NCI-H2081 treated with DMSO at 0.1 percent for 48 hours (cell line): Measurements from ENCODE around the gene GJA3.

Experiments
- DNase-seq: peaks from one replicate; lab custom pipeline; 2025; lab: John Stamatoyannopoulos, UW

Gene GJA3

DNA sequence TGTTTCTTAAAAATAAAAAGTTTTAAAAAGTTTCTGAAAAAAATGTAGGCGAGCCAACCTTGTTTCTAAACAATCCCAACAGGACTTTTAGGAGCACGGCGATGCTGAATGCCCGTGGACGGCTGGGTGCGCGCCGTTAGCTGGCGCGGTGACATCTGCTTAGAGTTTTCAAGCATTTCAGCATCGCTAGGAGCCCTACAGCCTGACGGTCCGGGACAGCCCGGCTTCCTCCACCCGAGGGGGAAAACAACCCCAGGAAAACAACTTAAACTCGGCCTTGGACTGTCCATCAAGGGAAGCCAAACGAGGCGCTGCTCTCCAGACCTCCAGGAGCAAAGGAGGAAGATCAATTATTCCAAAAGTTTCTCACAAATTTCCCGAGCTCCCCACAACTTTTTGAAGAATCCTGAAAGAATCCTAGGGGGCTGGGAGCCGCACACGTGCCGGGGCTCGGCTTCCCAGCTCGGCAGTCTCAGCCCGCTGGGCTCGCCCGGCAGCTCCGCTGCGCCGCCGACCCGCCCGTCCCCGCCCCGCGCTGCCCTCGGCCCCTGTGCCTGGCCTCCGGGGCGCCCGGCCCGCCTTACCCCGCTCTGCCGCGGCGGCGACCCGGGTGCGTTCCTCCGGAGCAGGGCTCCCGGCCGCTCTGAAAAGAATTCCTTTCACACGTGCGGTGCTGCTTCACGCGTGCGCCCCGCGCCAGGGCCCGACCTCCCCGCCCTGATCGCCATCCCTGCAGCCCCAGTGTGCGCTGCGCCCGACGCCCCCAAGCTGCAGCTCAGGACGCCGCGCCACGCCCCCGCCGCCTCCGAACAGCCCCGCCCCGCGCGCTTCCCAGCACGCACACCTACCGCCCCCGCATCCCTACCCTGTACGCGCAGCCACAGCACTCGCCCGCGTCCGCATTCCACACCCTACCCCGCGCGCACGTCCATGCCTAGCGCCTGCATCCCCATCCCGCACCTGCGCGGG lies at the start of gene GJA3:
TSS of gene GJA3 (minus strand) at position 747 of the 969 bp plus-strand sequence. CDS start 17,764 bp downstream, outside the sequence.
- no peak for DNase-seq

DNA sequence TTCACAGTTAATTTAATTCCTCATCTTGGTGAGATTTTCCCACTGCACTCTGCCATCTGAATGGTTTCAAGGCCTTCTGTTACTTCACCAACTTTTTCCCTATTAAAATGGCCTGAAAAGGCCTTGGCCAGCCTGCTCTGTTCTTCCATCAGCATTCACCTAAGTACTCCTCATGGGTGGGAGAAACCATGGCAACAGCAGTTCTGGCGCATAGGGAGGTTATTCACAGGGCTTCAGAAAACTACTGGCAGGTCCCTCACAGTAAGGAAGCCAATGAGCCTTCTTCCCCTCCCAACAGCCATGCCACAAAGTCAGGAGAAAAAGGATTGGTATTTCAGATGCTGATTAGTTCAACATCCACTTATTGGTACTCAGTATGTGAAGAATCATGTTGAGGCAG lies 49.1 kb upstream of the GJA3 start:
- DNase-seq: no peak

DNA sequence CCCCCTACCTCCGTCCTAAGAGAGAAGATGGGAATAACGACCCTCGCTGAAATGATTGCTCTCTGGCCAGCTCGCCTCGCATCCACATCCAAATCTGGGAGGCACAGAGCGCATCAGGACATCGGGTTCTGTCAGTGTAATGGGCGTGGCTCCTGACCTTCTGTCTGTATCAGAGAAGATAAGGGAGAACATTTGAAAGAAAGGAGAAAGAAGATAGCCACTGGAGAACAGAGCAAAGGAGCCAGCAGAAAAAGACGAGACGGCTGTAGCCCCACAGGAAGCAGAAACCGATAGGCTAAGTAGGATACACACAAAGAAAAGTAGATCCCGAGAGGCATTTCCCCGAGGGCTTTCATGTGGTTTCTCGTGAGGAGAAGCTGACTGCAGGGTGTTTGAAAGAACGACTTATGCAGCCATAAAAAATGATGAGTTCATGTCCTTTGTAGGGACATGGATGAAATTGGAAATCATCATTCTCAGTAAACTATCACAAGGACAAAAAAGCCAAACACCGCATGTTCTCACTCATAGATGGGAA lies 45.9 kb upstream of the GJA3 start:
- DNase-seq: no peak

DNA sequence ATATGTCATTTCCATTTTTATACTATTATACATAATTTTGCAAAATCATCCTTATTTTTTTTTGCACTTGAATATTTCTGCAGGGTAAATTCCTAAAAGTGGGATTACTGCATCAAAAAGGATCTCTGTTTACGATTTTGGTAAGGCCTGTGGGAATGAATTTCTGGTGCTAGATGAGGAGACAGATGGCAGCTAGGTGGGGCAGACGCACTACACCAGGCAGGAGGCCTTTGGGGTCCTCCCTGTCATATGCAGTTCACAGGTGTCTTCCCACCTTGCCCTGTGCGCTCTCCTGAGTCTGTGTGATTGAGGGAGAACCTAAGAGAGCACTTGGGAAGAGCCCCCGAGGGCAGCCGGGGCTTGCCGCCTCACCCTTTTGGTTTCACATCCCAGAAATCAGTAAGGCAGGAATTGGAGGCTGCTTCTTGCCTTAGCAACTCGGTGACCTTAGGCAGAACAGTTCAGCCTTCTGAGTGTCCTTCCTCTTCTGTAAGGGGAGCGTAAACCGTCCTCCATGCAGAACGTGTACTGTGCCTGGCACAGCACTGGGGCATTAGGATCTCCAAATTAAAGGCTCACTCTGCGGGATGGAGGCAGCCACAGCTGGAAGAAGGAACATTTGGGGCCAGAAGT lies 45.3 kb upstream of the GJA3 start:
- DNase-seq: no peak

DNA sequence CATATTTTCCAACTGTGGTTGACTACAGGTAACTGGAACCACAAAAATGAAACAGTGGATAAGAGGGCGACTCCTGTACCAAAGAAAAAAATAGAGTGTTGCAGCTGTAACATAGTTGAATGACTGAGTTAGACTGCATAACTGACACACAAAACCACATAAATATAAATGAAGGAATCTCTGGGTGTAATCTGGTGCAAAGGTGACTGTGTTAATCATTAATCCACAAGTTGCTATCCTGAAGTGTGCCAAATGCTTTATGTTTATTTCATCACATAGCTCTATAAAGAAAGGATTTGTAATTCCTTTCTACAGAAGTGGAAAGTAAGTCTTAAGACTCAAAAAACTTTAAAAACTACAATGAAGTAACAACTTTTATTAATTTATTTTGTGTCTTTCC lies 37.9 kb upstream of the GJA3 start:
- no peak for DNase-seq

DNA sequence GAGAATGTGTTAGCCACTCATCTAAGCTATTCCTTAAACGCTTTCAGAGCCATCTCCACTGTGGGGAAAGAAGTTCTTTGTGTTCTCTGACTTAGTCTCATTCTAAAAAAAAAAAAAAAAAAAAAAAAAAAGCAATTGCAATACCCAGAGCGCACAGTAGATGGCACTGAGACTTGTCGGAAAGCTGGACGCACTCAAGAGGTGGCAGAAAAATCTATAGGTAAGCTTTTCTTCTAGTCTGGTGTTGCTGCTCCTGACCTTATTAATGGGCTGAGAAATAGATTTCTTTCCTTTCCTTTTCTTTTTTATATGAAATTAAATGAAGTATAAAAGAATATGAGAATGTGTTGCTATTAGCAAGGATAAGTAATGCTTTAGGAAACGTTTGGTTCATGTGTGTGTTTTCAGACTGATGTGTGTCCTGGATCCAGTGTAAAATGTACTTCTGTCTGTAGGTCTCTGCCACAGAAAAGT lies 36.5 kb upstream of the GJA3 start:
- no peak for DNase-seq

DNA sequence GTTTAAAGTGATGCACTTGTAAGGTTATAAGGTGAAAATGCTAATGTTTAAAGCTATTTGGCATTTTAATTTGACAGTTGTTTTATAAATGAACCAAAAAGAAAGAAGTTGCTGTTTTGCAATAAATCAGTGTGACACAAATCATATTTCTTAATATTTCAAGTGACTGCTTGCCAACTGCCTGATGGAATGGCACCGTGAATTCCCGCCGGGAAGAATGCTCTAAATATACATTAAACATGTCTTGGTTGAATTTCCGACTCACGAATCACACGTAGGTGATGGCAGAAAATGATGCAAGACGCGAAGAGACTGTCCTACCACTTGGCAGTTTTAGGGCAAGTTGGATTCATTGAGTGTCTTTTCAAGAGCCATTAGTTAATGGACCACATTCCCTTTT lies 34.9 kb upstream of the GJA3 start:
- no peak for DNase-seq

DNA sequence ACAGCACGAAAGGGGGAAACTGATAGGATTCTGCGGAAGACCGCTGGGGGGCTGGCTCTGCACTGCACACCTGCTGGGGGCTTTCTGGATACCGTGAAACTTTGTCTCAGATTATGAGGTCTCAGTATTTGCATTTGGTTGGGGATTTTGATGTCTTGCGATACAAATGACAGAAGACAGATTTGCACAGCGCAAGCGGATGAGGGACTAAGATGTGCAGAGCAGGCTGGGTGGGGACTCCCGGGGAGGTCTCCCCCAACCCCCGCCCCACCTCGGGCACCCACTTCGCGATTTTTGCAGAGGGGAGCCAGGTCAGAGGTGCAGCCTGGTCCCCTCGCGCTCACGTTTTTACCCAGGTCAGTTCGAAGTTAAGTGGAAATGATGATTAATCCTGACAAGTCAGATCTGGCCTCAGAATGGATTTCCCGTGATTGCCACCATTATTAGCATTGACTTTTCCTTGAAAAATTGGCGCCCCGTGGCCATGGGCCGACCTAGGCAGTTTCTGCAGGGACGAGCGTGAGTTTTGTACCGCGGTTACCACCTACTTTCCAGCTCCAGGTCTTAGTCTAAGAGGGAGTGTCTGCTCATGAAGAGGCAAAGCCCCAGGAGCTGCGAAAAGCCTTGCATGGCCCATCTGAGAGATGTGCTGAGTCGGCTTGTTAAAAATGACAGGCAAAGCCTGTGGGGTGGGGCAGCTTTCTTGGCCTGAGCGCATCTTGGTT lies 33.2 kb upstream of the GJA3 start:
- DNase-seq: no peak

DNA sequence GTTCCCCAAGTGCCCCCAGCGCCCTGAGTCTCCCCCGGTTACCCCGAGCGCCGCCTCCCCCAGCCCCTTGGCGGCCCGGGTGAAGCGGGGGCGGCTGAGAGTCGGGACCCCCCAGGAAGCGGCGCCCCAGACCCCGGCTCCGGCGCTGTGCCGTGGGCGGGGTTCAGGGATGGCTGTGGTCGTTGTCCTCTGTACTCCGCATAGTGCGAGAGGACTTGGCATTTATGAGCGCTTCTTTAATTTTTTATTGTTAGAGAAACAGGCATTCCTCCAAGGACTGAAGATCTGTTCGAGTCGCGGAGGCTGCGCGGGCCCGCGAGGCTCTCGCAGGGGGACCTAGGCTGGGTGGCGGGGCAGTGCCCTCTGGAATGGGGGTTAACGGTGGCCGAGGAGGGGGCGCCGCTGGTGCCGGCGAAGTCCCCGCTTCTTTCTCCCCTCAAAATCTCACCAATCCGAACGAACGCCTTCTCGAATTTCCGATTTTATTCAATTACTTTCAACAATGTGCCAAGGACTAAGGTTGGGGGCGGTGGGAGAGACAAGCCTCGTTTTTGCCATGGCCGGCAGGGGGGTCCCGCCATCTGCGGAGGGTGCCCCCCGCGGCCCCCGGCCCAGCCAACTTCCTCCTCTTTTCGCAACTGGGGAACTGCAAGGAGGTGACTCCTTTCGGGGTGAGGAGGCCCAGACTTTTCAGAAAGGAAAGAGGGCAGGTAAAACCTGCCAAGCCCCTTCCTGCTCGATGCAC lies 32.5 kb upstream of the GJA3 start:
- DNase-seq: no peak

DNA sequence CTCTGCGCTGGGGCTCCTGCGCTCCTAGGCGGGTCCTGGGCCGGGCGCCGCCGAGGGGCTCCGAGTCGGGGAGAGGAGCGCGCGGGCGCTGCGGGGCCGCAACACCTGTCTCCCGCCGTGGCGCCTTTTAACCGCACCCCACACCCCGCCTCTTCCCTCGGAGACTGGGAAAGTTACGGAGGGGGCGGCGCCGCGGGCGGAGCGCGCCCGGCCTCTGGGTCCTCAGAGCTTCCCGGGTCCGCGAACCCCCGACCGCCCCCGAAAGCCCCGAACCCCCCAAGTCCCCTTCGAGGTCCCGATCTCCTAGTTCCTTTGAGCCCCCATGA lies 31.9 kb upstream of the GJA3 start, which contains the start of gene GJB2:
TSS of gene GJB2 (minus strand) at position 103 of the 326 bp plus-strand sequence. CDS start 3,357 bp downstream, outside the sequence.
- DNase-seq: no peak

DNA sequence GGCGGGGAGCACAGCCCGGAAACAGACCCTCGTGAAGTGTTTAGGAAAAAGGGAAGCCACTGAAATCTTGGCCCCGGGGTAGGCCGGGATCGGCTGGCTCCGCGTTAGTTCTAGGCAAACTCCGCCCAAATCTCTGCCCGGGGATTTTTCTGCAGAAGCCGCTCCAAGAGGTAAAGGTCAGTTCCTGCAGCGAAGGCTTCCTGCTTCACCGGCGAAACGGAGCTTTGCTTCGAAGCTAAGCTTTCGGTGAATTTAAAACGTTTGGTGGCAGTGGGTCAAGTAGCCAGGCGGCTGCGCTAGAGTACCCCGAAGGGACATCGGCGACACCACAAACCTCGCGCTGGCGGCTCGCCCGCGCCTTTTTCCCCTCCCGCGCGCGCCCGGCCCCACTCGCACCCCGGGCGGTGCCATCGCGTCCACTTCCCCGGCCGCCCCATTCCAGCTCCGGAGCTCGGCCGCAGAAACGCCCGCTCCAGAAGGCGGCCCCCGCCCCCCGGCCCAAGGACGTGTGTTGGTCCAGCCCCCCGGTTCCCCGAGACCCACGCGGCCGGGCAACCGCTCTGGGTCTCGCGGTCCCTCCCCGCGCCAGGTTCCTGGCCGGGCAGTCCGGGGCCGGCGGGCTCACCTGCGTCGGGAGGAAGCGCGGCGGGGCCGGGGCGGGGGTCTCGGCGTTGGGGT lies 31.4 kb upstream of the GJA3 start:
- DNase-seq: no peak

DNA sequence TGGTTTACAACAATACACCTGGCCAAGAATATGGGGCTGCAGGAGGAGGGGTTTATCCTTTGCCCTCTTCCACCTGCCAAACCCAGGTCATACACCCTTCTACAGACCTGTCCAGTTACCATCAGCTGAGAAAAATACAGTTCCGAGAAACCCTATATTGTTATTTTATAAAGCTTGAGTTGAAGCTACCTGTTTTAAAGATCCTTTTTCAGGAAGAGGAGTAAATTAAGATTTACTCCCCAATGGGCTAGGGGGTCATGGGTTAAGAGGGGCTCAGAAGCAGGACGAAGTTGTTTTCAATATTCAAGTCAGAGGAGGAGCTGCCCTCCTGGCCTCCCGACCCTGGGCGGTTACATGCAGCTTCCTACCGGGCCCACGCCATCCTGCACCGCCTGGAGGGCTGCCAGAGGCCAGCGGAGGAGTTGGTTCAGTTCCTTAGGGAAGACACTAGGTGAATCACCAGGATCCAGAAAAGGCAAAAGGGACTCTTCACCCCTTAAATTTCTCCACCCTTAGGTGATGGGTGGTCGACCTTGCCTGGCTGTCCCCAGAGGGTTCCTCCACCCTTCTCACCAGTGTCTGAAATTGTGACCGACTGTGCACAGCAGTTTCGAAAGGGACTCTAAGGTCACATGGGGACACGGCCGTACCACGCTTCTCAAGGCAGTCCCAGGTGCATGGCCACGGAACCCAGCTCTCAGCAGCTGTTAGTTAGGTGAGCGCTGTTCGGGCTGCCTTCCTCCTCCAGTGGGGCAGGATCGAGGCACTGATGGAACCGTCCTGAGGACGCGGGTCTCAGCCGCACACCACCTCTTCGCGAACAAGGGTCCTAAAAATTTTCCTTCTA lies 30.7 kb upstream of the GJA3 start:
- no peak for DNase-seq

DNA sequence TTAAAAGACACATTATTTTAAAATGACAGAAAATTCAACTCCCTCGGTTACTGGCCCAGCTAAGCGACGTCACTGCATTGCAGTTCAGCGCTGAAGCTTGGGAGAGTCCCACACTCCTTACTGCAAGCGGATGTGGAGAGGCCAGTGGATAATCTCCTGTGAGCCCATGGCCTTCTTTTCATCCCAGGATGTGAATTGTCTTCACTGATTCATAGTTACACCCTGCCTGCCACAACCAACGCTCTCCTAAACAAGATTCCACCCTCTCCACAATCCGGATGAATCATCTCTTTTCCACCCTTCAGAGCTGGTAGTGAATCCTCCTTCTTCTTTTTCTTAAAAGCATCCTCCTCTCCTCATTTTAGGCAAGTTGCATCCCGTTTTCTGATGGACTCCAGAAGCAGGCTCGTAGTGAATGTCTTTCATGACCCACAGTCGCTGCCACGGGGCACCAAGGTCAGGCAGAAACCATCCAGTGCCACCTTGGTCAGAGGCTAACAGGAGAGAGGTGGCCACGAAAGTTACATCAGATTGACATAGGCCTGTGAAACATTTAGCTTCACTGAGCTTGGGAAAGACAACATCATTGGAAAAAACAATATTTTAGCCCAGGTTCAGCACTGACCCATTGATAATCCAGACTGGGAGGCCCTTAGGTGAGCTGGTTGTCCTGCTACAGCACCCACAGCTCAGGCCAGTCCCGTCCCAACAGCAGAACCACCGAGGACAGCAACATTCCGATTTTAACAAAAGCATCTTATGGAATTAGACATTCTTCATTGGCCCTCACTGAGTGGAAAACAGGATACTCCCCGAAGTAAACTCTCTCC lies 29.8 kb upstream of the GJA3 start:
- no peak for DNase-seq

DNA sequence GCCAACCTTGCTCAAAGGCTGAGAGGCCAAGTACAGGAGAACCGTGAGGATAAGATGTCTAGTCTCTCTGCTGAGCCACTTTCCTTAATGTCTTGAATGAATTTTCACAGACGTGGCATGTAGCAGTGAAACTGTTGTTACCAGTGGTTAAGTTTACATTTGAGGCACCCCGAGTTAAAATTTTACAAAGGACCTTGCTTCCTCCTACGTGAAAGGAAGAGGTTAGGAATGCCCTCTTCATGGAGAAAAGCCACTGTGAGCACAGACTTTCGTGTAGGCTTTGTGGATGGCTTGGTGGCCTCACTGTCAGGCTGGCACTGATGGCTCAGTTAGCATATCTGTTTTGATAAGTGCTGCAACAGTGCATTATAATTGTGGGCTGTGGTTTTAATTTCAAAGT lies 29.2 kb upstream of the GJA3 start:
- no peak for DNase-seq

DNA sequence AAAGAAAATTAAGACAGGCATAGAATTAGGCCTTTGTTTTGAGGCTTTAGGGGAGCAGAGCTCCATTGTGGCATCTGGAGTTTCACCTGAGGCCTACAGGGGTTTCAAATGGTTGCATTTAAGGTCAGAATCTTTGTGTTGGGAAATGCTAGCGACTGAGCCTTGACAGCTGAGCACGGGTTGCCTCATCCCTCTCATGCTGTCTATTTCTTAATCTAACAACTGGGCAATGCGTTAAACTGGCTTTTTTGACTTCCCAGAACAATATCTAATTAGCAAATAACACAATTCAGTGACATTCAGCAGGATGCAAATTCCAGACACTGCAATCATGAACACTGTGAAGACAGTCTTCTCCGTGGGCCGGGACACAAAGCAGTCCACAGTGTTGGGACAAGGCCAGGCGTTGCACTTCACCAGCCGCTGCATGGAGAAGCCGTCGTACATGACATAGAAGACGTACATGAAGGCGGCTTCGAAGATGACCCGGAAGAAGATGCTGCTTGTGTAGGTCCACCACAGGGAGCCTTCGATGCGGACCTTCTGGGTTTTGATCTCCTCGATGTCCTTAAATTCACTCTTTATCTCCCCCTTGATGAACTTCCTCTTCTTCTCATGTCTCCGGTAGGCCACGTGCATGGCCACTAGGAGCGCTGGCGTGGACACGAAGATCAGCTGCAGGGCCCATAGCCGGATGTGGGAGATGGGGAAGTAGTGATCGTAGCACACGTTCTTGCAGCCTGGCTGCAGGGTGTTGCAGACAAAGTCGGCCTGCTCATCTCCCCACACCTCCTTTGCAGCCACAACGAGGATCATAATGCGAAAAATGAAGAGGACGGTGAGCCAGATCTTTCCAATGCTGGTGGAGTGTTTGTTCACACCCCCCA lies 28.1 kb upstream of the GJA3 start:
- DNase-seq: no peak

DNA sequence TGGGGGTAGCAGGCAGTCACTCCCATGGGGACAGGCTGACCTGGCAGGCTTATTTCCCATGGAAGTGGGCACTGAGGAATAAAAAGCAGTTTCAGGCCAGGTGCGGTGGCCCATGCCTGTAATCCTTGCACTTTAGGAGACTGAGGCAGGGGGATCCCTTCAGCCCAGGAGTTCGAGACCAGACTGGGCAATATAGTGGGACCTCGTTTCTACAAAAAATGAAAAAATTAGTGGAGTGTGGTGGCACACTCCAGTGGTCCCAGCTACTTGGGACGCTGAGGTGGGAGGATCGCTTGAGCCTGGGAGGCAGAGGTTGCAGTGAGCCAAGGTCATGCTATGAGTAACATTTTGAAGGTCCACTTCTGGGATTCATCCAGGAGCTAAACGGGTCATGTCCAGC lies 25.9 kb upstream of the GJA3 start:
- DNase-seq: no peak

DNA sequence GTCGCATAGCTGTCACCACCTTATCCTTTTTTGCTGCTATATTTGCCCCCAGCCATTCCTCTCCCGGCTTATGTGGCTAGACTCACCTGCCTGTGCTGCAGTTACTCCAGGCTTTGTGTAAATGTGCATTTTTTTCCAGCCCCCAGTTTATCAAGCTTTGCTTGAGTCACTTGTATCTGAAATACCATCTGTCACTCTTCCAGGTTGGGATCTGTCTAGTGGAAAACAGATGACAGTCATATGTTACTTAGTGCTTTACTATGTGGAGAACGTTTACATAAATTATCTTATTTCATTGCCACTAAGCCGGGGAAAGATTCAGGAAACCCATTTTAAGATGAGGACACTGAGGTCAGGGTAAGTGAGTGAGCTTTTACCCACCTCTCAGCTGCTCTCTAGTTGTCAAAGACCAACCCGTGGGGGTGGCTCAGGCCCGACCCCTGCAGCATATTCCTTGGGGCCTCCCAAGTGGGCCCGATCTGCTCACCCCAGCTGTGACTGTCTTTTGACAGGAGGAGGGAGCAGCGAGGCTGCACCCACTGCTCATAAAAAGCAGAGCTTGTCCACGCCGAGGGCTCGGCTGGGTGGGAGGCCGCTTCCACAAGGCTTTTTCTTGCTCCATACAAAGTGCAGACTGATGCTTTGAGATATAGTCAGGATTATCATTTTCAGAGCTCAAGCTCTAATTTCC lies 24.7 kb upstream of the GJA3 start:
- no peak for DNase-seq
